GM12874 (cell line): ENCODE data around the gene LCN2.

Experiments
- TF ChIP-seq, protein P1 (sequence below): IDR thresholded peaks from 2 replicates; pipeline ENCODE4 v1.5.1; 2011; ENCODE audit warnings: low read depth, mild to moderate bottlenecking, control low read depth, low read length, moderate library complexity; ENCODE audit not compliant: insufficient read depth

LCN2 gene

DNA sequence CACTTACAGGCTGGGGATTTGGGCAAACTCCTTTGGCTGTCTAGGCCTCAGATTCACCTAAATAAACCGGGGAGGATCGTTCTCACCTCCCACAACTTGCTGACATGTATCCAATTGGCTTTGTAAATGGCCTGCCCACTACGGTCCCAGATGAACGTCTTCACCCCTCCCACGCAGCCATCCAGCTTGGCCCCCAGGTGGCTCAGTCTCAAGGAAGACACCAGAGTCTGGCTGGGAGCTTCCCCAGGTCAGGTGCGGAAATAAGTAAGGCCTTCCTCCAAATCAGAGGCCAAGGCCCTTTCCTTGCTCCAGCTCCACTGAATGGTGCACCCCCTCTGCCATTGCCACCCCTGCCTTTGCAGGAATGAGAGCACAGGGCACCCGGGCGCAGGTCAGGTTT is 30.7 kb downstream of the LCN2 start:
- TF ChIP-seq, protein P1, sequence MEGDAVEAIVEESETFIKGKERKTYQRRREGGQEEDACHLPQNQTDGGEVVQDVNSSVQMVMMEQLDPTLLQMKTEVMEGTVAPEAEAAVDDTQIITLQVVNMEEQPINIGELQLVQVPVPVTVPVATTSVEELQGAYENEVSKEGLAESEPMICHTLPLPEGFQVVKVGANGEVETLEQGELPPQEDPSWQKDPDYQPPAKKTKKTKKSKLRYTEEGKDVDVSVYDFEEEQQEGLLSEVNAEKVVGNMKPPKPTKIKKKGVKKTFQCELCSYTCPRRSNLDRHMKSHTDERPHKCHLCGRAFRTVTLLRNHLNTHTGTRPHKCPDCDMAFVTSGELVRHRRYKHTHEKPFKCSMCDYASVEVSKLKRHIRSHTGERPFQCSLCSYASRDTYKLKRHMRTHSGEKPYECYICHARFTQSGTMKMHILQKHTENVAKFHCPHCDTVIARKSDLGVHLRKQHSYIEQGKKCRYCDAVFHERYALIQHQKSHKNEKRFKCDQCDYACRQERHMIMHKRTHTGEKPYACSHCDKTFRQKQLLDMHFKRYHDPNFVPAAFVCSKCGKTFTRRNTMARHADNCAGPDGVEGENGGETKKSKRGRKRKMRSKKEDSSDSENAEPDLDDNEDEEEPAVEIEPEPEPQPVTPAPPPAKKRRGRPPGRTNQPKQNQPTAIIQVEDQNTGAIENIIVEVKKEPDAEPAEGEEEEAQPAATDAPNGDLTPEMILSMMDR, result no peak

DNA sequence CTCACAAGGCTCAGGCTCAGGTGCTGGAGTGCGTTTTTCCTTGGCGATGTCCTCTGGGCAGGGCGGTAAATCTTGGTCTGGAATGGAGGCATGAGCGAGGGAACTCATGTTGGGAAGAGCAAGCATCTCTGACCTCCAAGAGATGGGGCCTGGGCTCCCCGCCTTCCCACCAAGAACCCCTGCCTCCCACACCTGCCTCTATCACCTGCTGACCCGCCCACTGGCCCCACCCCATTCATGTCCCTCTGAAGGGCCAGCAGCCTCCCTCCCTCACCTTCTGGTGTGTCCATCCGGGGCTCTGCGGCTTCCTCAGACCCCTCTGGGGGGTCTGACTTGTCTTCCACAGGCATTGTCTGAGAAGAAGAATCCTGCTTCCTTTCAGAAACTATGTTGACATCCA is 31.2 kb downstream of the LCN2 start:
- TF ChIP-seq, protein P1, result no peak

DNA sequence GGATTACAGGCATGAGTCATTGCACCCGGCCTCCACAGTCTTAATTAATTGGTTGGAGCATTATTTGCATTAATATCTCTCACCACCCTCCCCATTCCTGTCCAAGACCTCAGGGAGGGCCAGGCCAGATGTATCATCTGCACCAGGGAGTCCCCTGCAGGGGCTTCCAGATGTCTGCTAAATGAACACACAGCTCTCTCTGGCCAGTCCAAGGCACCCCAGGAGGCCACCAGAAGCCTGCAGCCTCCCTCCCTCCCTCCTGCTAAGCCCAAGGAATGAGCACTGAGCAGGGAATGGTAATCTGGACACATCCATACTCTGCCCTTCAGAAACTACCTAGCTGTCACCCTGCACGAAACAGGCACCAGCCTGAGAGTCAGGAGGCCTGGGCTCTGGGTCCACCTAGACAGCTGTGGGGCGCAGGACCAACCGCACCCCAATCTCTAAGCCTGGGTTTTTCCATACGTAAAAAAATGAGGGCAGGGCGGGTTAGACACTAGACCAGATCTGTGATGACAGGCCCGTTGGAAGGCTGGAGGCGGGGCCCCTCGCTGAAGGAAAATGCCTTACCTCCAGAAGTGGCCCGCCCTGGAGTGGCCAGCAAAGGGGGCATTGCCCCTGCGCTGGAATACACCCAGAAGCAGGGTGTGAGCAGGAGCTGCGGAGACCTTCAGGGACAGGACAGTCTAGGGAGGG is 33.8 kb downstream of the LCN2 start:
- TF ChIP-seq, protein P1, result no peak

DNA sequence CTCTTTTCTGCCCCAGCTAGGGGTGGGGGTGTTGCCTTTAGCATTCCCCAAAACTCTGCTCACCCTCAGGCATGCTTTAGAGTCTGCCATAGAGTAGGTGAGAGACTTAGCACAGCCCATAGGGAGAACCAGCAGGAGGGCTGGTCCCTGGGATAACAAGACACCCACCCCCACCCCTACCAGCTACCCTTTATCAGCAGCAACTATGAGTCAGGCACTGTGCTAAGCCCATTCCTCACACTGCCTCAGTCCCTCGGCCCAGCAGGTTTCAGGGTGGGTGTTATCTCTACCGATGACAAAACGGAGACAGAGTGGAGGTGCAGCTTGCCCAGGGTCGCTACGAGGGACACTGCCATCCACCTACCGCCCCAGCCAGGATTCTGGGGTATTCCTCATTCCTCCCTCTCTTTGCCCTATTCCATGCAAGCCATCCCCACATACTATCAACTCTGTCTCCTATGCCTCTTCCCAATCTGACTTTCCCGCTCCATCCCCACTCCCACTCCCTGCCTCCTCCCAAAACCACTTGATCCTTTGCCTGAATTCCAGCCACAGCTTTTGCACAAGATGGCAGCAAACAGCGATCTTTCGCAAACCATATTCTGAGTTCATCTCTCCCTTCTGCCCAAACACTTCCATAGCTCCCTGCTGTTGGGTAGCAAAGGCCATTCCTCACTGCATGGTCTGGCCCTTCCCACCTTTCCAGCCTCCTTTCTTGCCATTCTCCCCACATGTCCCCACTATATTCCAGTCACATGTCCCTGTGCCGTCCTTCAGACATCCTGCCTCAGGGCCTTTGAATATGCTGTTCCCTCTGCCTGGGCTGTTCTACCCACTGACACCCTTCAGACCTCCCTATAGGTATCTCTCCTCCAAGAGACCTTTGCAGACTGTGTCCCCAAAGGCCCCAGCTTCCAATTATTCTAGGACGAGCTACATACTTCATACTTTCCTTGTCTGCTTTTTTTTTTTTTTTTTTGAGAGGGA is 37.0 kb downstream of the LCN2 start:
- TF ChIP-seq, protein P1, result no peak

DNA sequence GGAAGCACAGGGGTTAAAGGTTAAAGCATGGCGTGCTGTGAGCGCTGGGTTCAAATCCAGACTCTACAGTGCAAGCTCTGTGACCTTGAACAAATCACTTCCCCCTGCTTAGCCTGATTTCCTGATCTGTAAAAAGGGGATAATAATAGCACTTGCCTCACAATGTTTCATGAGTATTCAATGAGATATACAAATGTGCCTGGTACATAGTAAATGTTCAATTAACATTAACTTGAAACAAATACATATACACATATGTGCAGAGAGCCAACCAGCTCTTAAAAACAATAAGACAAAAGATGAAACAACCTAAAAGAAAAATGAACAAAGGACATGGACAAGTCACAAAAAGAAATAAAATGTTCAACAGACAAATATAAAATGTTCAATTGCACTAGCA is 38.1 kb downstream of the LCN2 start:
- TF ChIP-seq, protein P1, result no peak

- TF ChIP-seq, protein P1, result no peak
These were observed 39.0 kb downstream of the LCN2 start for GRCh38 chr9:128188209-128188608.

DNA sequence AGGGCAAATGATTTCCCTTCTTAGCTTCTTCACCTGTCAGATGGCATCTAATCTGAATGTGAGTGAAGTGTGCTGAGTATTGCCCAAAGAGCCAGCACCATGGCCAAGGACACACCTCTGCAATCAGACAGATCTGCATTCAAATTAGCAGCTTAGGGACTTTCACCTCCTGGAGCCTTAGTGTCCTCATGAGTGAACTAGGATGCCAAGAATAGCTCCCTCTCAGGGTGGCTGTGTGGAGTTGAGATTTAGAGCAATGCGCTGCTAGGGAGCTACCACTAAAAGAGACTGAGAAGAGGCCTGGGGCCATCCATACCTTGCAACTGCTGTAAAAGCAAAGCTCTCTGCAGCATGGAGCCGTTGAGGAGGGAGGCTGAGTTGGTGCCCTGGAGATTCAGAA is 40.8 kb downstream of the LCN2 start:
- TF ChIP-seq, protein P1, result no peak
